Measurements from ENCODE around the gene EML6.

Gene EML6

GRCh38 chr2:54975598-54976492, 252.4 kb downstream of the EML6 start:
- TF ChIP-seq FOXP2 (optimal IDR thresholded peaks at IDR 0.05; ENCODE audit: borderline replicate concordance, extremely low read depth, extremely low read length, insufficient read depth) (no peak), SIN3A (IDR thresholded peaks at IDR 0.05; ENCODE audit: borderline replicate concordance, insufficient read depth, low read length) (no peak), TAF1 (IDR thresholded peaks at IDR 0.05; ENCODE audit: borderline replicate concordance, insufficient read depth, low read length) (no peak), POLR2AphosphoS5 (IDR thresholded peaks at IDR 0.05; ENCODE audit: low read depth, low read length) (no peak), REST (IDR thresholded peaks at IDR 0.05; ENCODE audit: insufficient read depth in 1 of 2, low read depth in 2 of 2, low read length in 2 of 2) (no peak)

GRCh38 chr2:54977149-54977548, 253.7 kb downstream of the EML6 start:
- TF ChIP-seq TAF1 (IDR thresholded peaks at IDR 0.05; ENCODE audit: borderline replicate concordance, insufficient read depth, low read length) (no peak), REST (IDR thresholded peaks at IDR 0.05; ENCODE audit: insufficient read depth in 1 of 2, low read depth in 2 of 2, low read length in 2 of 2) (no peak), SIN3A (IDR thresholded peaks at IDR 0.05; ENCODE audit: borderline replicate concordance, insufficient read depth, low read length) (no peak)

- TF ChIP-seq SIN3A (IDR thresholded peaks at IDR 0.05; ENCODE audit: borderline replicate concordance, insufficient read depth, low read length) (no peak), POLR2AphosphoS5 (IDR thresholded peaks at IDR 0.05; ENCODE audit: low read depth, low read length) (no peak), TAF1 (IDR thresholded peaks at IDR 0.05; ENCODE audit: borderline replicate concordance, insufficient read depth, low read length) (no peak), FOXP2 (optimal IDR thresholded peaks at IDR 0.05; ENCODE audit: borderline replicate concordance, extremely low read depth, extremely low read length, insufficient read depth) (no peak), REST (IDR thresholded peaks at IDR 0.05; ENCODE audit: insufficient read depth in 1 of 2, low read depth in 2 of 2, low read length in 2 of 2) (no peak)
These were observed 256.0 kb downstream of the EML6 start for GRCh38 chr2:54979321-54980044.

- TF ChIP-seq POLR2AphosphoS5 (IDR thresholded peaks at IDR 0.05; ENCODE audit: low read depth, low read length) (no peak), REST (IDR thresholded peaks at IDR 0.05; ENCODE audit: insufficient read depth in 1 of 2, low read depth in 2 of 2, low read length in 2 of 2) (no peak), SIN3A (IDR thresholded peaks at IDR 0.05; ENCODE audit: borderline replicate concordance, insufficient read depth, low read length) (no peak), TAF1 (IDR thresholded peaks at IDR 0.05; ENCODE audit: borderline replicate concordance, insufficient read depth, low read length) (no peak), FOXP2 (optimal IDR thresholded peaks at IDR 0.05; ENCODE audit: borderline replicate concordance, extremely low read depth, extremely low read length, insufficient read depth) (no peak)
These were observed 257.9 kb downstream of the EML6 start for GRCh38 chr2:54981385-54981784.
